G401.6 (cell line): ENCODE data around the gene TMEM184A.

ENCODE experiments used
- FAIRE-seq: peaks from 2 replicates; lab custom pipeline; 2012; peaks lifted over from hg19 to GRCh38; lab: Jason Lieb, UNC

TMEM184A gene

DNA sequence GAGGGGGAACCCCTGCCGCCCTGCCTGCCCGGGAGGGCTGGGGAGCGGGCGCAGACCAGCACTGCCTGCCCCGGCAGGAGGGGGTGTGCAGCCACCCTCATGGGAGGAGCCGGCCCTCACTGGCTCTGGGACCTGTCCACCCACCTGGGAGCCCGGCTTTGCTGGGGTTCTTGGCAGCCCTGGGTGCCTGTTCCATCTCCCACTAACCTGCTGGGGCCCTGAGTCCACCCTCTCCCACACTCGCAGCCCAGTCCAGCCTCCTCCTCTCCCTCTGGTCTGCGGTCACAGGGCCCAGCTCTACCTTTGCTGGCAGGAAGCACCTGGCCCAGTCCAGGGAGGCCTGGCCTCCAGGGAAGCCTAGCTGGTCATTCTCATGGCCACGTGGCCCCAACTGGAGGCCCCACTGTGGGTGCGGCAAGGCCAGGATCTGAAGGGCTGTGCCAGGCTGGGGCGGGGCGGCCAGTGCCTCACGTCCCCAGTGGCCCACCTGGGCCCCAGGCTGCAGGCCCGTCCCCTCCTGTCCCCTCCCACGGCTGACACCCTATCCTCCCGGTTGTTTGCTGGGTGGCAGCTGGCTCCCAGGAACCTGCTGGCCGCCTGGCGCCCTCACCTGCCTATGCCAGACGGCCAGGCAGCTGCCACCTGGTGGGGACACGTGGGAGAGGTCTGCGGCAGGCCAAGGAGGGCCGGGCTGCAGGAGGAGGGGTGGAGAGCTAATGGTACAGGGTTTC, at the start of gene TMEM184A:
TSS of gene TMEM184A (minus strand) at position 393 of the 731 bp plus-strand sequence. CDS start 721 bp downstream, outside the sequence.
- no peak for FAIRE-seq

DNA sequence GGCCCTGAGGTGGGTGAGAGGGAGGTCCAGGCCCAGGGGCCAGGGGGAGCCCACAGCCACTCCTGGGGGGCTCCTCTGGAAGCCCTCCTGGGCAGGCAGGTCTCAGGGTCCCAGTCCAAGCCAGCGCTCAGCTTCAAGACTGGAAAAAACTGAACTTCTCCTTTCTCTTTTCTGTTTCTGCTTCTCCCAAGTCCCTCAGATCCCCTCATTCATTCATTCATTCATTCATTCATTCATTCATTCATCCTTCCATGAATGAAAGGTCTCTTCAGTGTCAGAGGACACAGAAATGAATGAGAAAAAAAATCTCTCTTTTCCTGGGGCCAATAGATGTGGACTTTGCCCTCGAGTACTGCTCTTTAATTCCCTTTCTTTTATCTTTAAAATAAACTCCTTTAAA, 48.4 kb upstream of the TMEM184A start:
- FAIRE-seq, result no peak

DNA sequence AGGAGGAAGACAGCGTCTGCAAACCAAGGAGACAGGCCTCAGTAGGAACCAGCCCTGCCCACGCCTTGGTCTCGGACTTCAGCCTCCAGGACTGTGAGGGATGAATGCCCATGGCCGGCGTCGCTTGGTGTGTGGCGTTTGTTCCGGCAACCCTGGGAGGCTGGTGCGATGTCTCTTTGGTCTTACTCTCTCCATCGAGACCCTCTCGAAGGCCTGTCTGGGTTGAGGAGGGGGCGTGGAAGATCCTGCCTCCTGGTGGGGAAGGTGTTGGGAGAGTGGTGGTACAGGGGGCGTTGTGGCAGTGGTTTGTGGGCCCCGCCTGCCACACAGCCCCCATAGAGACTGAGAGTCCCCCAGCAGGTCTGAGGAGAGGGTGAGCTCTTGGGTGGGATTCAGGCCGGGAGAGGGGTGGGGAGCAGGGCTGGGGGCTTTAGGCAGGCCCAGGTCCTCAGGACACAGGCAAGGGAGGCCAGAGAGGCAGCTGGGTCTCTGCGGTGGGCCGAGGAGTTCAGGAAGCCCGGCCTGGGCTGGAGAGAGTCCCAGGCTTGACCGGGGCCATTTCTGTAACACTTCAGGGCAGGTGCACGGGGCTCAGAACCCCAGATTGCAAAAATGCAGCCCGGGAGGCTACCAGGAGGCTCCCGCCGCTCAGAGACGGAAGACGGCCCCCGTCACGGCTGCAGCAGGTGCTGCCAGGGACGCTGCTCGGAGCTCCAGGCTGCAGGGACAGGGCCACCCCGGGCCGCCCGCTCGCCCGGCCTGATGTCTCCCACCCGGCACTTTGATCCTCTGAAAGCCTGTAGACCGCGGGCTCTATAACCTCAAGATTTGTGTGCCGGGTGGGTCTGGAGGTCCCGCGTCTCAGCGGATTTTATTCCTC, 47.6 kb upstream of the TMEM184A start:
- no peak for FAIRE-seq

DNA sequence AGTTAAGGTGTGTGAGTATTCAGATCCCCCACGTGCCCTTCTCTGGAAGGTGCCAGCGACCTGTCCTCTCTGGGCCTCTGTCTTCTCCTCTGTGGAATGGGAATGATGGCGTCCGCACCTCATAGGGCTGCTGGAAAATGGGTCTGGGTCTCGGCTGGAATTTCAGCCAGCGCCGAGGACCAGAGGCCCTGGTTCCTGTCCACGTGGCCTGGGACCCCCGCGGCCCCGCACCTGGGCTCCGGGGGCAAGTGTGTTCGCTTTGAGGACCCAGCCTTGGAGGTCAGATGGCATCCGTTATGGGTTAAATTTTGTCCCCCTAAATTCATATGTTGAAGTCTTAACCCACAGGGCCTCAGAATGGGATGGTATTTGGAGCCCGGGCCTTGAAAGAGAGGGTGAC, 46.4 kb upstream of the TMEM184A start:
- no peak for FAIRE-seq

DNA sequence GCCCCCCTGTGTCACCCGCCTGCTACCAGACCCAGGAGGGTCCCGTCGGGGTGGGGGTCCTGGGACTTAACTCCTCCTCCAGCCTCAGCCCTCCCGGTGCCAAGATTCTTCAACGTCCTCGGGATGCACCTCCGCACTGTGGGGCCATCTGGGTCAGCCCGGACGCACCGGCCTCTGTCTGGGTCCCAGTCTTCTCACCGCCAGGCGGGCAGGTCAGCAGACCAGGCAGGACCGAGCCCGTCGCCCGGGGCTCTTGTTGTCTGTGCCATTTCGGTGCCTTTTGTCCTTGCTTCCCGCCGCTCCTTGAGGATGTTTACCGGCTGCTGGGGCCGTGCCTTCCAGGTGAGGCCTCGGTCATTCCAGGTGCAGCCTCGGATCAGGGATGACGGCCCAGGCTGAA, 46.0 kb upstream of the TMEM184A start:
- FAIRE-seq, result no peak

DNA sequence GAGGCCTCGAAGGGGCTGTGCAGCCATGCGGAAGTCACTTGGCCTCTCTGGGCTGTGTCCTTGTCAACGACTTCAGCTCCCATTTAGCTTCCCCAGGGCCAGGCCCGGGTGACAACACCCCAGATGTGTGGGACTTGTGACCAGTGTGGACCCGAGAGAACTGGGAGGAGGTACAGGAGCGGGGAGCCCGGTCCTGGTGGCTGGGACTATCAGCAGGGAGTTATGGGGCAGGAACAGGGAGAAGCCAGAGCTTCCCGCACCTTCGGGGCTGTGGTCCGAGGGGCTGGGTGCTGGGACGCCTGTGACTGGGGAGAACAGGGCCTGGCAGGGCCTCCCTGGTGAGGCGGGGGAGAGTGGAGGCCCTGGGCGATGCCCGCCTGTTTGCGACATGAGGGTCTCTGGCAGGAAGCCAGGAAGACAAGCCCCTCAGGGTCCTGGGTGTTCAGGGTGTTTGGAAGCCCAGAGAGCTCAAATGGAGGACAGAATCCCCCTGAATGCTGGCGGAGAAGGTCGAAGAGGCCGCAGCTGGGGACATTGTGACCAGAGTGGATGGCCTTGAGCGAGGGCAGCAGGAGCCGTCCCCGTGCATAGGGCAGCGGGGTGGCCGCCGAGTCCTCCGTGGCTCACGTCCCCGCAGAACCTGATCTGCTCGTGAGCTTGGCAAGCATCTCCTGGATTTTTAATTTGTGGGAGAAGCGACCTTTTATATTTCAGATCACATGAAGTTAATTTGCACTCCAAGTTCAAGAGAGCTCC, 43.8 kb upstream of the TMEM184A start:
- FAIRE-seq, result no peak

DNA sequence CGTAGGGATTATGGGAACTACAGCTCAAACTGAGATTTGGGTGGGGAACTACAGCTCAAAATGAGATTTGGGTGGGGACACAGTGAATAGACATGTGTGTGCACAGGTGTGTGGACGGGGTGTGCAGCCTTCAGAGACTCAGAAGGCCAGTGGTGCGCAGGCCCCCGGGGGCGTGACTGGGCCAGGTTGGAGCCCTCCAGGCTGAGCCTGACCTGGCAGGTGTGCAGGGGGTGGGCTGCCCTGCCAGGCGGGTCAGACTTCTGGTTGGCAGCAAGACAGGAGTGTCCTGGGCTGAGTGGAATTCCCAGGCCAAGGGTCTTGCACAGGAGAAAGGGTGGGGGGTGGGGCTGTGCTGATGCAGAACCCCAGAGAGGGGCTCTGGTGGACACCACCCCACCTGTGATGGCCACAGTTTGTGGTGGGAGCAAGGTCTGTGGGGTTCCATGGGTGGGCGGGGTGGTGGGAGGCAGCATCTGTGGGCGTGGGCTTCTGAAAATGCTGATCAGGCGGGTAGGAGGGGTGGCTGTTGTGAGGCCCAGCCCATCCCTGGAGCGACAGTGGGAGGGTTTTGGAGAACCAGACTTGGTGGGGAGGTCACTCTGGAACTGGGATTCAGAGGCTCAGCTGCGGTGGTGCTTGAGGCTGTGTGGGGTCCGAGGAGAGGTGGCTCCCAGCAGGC, 43.1 kb upstream of the TMEM184A start:
- no peak for FAIRE-seq

DNA sequence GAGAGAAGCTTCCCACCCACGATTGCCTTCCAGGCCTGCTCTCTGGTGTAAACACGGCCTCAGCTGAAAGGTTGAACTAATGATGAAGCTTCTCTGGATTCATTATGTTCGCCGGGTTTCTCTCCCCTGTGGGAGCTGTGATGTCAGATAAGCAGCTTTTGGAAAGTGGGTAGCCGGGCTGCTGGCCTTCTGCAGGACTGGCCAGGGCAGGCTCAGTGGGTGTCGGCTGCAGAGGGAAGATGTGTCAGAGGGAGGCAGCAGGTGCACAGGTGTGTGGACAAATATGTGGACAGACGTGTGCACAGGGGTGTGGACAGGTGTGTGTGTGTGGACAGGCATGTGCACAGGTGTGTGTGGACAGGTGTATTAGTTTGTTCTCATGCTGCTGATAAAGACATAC, 42.3 kb upstream of the TMEM184A start:
- FAIRE-seq, result no peak

DNA sequence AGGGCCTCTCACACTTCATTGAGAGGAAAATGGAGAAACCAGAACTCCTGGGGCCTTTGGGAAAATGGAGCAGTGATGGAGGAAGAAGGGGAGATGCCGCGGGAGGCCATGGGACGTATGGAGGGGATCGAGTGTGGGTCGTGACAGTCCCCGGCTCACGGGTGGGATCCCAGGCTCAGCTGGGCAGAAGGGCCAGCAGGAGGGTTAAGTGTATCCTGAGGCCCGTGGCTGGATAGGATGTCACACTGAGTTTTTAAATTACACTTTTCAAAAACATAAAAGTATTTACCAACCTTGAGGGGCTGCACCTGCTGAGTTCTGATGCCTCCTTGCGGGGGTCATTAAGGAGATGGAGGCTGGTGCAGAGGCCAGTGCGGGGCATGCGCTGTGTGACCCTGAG, 41.8 kb upstream of the TMEM184A start:
- no peak for FAIRE-seq

DNA sequence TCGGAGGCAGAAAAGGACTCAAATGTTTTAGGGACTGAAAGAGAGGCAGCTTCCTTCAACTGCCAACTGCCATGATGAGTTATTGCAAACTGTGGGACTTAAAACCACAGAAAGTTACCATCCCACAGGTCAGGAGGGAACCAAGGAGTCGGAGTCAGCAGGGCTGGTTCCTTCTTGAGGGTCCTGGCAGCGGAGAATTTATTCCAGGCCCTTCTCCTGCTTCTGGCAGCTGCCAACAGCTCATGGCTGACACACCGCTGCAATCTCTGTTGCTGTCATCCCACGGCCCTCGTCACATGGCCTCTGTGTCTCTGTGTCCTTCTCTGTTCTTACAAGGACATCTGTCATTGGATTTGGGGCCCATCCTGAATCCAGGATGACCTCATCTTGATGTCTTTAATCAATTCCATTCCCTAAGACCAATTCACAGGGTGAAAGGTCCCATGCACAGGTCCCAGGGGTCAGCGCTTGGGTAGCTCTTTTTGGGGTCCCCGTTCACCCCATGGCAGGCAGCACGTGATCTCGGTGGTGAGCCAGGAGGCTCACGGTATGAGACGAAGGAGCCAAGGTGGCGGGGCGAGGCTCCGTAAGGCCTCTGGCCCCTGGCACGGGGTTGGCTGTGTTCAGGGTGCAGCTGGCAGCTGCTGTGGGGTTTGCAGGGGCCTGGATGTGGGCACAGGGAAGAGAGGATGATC, 41.2 kb upstream of the TMEM184A start:
- no peak for FAIRE-seq

DNA sequence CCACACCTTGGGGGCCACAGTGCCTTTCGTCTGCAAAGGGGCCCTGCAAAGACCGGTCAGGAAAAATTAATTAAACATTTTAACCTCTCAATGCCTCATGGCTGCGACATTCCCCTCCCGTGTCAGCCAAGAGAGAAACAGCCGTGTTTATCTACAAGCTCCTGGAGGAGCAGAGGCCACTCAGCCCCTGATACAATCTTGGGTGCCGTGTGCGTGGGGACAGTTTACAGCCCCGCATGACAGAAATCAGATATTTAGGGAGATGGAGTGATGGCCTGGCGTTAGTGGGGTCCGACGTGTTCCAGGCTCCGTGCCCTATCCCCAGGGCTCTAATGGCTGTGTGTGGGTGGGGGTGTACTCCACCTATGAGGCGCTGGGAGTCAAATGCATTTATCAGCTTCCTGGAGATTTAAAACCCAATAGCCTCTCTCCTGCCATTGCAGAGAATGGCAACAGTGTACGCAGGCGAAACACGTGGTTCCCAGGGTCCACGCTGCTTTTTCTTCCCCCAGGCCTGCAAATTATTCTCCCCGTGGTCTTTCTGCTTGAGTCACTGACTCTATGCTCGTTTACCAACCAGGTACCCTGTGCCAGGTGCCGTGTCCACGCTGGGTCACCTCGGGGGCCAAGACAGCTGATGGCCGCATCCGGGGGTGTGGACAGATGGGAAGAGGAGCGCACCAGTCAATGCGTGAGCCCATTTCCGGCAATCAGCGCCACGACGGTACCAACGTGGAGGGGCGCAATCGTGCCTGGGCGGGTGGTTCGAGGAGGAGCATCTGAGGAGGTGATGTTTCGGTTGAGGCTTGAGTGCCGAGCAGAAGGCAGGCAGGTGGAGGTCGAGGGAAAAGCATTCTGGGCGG, 40.4 kb upstream of the TMEM184A start:
- no peak for FAIRE-seq

DNA sequence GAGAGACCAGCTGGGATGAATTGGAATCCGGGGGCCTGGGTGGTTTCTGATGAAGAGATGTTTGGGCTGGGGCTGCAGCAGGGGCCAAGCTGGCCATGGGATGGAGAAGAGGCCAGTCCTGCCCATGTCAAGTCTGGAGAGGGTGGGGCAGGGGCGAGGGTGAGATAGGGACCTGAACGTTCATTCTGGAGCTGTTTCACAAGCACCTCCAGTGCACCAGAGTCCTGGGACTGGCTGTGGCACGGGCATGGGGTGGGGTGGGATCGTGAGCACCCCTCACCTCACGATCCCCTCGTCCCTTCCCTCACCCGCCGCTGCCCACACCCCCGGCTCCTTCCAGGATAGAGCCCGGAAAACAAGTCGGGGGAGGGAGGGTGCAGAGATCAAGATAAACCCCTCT, 39.6 kb upstream of the TMEM184A start:
- no peak for FAIRE-seq

DNA sequence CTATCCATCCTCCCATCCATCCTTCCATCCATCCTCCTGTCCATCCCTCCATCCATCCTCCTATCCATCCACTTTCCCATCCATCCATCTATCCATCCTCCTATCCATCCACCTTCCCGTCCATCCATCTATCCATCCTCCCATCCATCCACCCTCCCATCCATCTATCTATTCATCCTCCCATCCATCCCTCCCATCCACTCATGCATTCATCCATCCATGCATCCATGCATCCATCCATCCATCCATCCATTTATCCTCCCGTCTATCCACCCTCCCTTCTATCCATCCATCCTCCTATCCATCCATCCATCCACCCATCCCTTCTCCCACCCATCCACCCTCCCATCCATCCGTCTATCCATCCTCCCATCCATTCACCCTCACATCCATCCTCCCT, 39.0 kb upstream of the TMEM184A start:
- no peak for FAIRE-seq

DNA sequence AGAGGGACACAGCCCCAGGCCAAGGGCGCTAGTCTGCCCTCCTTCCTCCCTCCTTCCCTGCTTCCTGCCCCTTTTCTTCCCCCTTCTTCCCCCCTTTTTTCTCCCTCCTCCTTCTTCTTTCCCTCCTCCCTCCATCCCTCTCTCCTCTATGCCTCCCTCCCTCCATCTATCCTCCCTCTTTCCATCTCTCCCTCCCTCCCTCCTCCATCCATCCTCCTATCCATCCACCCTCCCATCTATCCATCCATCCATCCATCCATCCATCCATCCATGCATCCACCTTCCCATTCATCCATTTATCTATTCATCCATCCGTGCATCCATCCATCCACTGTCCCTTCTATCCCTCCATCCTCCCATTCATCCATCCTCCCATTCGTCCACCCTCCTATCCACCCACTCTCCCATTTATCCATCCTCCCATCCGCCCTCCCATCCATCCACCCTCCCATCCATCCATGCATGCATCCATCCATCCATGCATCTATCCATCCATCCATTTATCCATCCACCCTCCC, 38.0 kb upstream of the TMEM184A start:
- no peak for FAIRE-seq

DNA sequence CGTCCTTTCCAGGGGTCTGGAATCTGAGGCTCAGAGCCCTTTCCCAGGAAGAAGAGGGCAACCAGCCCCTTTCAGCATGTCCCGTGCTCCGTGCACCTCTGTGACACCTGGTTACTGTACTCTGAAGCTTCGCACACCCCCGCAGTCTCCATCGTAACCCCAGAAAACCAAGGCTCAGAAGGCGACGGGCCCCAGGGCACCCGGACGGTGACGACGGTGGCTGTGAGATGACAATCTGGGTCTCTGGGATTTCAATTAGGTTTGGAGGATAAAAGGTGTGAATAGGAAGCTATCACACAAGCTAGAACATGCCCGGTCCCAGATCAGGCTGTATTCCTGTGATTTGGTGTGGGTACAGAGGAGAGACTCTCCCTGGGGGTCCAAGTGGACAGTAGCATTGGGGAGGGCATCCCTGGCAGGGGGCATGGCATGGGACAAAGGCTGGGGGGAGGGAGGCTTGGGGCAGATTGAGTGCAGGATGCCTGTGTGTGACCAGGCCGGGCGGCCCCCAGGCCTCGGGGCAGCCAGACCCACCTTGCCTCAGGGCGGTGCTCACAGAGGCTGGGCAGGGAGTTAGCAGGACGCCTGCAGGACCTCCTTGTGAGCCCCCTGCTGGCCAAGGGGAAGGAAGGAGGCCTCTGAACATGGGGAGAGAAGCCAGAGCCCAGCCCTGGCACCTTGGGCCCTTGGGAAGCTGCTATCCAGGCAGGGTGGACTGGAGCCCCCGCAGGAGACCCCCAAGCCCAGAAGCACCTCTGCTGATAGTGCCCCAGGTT, 37.3 kb upstream of the TMEM184A start:
- FAIRE-seq, result no peak

DNA sequence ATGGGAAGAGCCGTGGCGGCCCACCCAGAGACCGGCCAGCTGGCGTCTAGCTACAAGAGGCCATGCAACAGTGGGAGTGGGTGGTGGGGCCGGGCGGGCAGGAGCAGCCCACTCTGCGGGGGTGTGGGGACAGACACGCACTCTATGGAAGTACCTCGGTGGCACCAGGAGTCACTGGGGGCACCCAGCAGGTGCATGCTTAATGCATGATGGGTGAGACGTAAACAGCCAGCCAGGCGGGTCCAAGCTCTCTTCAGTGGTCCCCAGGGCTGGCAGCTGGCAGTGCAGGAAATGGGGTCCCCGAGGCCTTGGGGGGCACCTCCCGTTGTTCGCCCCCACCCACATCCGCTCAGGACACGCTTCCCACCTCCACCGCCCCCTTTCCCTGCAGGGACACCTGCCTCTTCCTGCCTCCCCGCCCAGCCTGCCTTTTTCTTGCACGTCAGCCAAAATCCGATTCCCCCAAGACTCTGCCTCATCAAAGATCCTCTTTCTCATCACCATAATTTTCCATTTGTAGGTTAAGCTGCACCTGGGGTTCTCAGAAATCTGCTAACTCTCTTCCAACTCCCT, 36.4 kb upstream of the TMEM184A start:
- no peak for FAIRE-seq

DNA sequence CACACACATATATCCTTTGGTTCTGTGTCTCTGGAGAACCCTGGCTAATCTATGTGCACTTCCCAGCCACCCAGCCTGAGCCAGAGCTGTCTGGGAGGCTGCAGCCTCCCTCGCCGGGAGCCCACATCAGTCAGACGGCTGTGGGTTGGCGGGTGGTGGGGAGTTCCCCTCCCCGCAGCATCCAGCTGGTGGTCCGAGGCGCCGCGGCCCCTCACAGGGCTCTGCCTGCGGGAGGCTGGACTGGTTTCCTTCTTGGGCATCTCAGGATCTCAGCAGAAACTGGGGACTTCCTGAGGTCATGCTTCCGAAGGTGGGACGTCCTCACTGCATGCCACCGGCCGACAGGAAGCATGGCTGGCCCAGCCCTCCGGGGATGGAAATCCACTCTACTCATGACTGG, 35.9 kb upstream of the TMEM184A start:
- FAIRE-seq, result no peak

DNA sequence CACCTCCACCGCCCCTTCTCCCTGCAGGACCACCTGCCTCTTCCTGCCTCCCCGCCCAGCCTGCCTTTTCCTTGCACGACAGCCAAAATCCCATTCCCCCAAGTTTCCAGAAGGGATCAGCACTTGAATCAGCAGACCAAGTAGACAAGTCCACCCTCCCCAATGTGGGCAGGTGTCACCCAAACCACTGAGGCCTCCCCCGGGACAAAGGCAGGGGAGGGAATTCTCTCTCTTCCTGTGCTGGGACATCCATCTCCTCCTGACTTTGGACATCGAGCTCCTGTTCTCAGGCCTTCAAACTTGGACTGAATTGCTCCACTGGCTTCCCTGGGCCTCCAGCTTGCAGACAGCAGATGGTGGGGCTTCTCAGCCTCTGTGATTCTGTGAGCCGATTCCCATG, 35.4 kb upstream of the TMEM184A start:
- no peak for FAIRE-seq

DNA sequence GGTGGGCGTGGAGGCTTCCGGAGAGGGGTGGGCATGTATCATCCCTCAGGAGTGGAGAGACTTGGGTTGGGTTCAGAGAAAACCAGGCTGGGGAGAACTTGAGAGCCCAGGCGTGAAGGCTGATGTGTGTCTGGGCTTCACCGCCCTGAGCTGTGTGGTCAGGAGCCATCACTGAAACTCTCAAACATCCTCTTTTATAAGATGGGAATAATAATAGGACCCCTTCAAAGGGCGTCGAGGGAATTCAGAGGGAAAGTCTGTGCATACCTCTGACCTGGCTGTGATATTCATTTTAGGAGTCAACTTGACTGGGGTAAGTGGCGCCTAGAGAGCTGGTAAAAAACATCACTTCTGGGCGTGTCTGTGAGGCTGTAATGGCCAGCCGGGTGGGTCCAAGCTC, 34.9 kb upstream of the TMEM184A start:
- no peak for FAIRE-seq
